Effector memory CD4-positive, alpha-beta T cell (primary cell): ENCODE data around the gene ERH.

ENCODE experiments used
- DNase-seq, 3 donors: peaks; one replicate each; pipeline ENCODE4 v3.0.0-alpha.2; 2020
- H3K27ac ChIP-seq: 2 replicates; pipeline ENCODE4 v1.7.0; 2013; ENCODE audit warnings: mild to moderate bottlenecking, low read length, moderate library complexity; ENCODE audit not compliant: insufficient read depth, poor library complexity, severe bottlenecking
- H3K27me3 ChIP-seq: replicated peaks from 2 replicates; pipeline ENCODE4 v1.7.0; 2013; ENCODE audit warnings: mild to moderate bottlenecking, low read length; ENCODE audit not compliant: insufficient read depth, control insufficient read depth, poor library complexity, severe bottlenecking
- H3K36me3 ChIP-seq: 2 replicates; pipeline ENCODE4 v1.7.0; 2013; ENCODE audit warnings: mild to moderate bottlenecking, low read length, moderate library complexity; ENCODE audit not compliant: control insufficient read depth, insufficient read depth
- H3K4me1 ChIP-seq: 2 replicates; pipeline ENCODE4 v1.7.0; 2013; ENCODE audit warnings: low read length, mild to moderate bottlenecking; ENCODE audit not compliant: control insufficient read depth, insufficient read depth, poor library complexity, severe bottlenecking
- H3K4me3 ChIP-seq: 2 replicates; pipeline ENCODE4 v1.7.0; 2013; ENCODE audit warnings: low read length, low read depth, mild to moderate bottlenecking; ENCODE audit not compliant: insufficient read depth, poor library complexity, severe bottlenecking
- H3K9me3 ChIP-seq: 2 replicates; pipeline ENCODE4 v1.7.0; 2013; ENCODE audit warnings: mild to moderate bottlenecking, low read length, moderate library complexity; ENCODE audit not compliant: control insufficient read depth
- total RNA-seq, 3 donors: gene quantifications; one replicate each; lab custom pipeline; 2026; lab: John Stamatoyannopoulos, UW

The ERH gene
- total RNA-seq = 22.0 to 36.5 (median 23.2) reads per million in 3 donors

DNA sequence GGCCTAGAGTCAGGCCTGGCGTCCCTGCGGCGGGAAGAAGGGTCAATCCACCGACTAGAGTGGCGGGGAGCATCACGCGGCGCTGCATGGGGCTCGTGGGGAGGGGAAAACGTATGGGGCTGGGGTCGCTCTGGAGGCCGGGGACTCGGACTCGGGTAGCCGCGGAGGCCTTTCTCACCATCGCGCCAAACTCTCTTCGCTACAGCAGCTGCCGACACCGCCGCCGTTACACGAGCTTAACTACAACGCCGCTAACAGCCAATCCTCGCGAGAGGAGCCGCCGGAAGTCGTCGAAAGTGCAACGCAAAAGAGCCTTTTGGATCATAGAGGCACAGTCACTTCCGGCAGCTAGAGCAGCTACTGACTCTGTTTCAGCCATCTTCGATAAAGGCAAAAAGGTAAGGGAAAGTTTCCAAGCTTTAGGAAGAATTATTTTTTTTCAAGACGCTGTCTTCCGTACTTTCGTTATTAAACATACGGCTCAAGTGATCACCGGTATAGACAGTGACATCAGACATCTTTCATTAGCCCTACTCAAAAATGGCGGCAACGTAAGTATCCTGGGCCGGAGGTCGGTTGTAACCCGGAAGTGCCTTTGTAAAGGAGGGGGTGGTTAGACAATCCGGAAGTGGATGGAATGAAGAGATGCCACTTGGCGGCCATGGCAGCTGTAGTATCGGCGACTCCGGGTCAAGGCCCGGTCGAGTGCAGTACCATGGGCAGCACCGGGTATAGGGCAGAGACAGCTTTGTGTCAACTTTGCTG is at the start of gene ERH, which contains the start of gene SLC39A9:
Gene ERH (minus strand): TSS at position 247 of the 765 bp plus-strand sequence. CDS start 66 bp downstream, at position 181.
Gene SLC39A9 (plus strand): TSS at position 640 of the 765 bp plus-strand sequence. CDS start 678 bp downstream, outside the sequence.
- Histone ChIP-seq H3K4me1 (peaks cover 19% of the 10 kb centered on the region), H3K27ac (peak within 1 kb of the TSS; percentile 86), H3K27me3 (no peaks in the 10 kb centered on the region), H3K36me3 (peaks cover 20% of the 10 kb centered on the region), H3K4me3 (peak within 1 kb of the TSS; percentile 75), H3K9me3 (no peaks in the 10 kb centered on the region)
- peak; percentile 88 to 94 (median 90) for DNase-seq

DNA sequence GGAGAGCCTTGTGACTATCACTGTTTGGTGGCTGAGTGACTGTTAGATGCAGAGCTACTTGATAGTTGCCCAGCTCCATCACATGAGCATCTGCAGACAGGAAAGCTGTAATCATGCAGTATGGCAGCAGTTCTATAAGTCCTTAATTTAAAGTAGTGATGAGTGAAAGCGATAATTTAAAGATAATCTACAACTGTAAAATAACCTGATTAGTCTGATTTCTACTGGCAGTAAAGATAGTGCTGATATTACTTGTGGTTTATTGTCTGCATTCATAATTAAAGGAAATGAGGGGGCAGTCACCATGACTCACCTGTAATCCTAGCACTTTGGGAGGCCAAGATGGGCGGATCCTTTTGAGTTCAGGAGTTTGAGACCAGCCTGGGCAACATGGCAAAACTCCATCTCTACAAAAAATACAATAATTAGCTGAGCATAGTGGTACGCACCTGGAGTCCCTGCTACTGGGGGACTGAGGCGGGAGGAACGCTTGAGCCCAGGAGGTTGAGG is 45.3 kb upstream of the ERH start:
- H3K36me3 ChIP-seq = no peaks in the 10 kb centered on the region
- DNase-seq = no peak
- no peak overlapping the region for H3K4me3 ChIP-seq
- H3K4me1 ChIP-seq = no peaks in the 10 kb centered on the region
- no peaks in the 10 kb centered on the region for H3K27me3 ChIP-seq
- H3K27ac ChIP-seq = no peak overlapping the region
- H3K9me3 ChIP-seq = no peaks in the 10 kb centered on the region

DNA sequence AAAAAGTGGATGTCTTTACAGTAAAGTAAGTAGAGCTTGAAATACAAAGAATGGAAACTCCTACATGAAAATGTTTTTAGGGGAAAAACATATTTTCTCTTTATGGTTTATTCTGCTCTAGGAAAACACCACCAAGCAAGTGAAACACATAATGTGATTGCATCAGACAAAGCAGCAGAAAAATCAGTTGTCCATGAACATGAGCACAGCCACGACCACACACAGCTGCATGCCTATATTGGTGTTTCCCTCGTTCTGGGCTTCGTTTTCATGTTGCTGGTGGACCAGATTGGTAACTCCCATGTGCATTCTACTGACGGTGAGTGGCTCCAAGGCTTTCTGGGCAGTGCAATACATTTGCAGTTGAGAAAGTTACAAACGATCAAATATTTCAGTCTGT is 43.8 kb upstream of the ERH start:
- H3K36me3 ChIP-seq = no peaks in the 10 kb centered on the region
- no peak overlapping the region for H3K27ac ChIP-seq
- no peaks in the 10 kb centered on the region for H3K9me3 ChIP-seq
- no peaks in the 10 kb centered on the region for H3K27me3 ChIP-seq
- H3K4me3 ChIP-seq = no peak overlapping the region
- no peaks in the 10 kb centered on the region for H3K4me1 ChIP-seq
- no peak for DNase-seq

DNA sequence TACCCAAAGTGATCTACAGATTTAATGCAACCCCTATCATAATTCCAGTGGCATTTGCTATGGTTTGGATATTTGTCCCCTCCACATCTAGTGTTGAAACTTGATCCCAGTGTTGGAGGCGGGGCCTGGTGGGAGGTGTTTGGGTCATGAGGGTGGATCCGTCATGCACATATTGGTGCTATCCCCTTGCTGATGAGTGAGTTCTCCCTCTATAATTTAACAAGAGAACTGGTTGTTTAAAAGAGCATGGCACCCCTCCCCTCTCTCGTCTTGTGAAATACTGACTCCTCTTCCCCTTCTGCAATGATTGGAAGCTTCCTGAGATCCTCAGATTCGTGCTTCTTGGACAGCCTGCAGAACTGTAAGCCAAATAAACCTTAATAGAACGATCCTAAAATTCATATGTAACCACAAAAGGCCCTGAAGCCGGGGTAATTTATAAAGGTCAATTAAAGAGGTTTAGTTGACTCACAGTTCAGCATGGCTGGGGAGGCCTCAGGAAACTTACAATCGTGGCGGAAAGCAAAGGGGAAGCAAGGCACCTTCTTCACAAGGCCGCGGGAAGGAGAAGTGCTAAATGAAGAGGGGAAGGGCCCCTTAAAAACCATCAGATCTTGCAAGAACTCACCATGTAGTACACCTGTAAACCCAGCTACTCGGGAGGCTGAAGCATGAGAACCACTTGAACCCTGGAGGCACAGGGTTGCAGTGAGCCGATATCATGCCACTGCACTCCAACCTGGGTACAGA is 41.6 kb upstream of the ERH start:
- Histone ChIP-seq H3K4me3 (no peak overlapping the region), H3K36me3 (no peaks in the 10 kb centered on the region), H3K9me3 (no peaks in the 10 kb centered on the region), H3K27me3 (no peaks in the 10 kb centered on the region), H3K4me1 (no peaks in the 10 kb centered on the region), H3K27ac (no peak overlapping the region)
- no peak for DNase-seq

DNA sequence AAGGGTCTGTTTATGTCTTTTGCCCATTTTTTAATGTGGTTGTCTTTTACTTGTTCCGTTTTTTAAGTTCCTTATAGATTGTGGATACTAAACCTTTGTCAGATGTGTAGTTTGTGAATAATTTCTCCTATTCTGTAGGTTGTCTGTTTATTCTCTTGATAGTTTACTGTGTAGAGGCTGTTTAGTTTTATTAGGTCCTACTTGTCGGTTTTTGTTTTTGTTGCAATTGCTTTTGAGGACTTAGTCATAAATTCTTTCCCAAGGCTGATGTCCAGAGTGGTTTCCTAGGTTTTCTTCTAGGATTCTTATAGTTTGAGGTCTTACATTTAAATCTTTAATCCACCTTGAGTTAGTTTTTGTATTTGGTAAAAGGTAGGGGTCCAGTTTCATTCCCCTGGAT is 34.3 kb upstream of the ERH start:
- DNase-seq = no peak
- no peak overlapping the region for H3K27ac ChIP-seq
- peaks cover 4% of the 10 kb centered on the region for H3K36me3 ChIP-seq
- no peaks in the 10 kb centered on the region for H3K4me1 ChIP-seq
- no peaks in the 10 kb centered on the region for H3K27me3 ChIP-seq
- no peaks in the 10 kb centered on the region for H3K9me3 ChIP-seq
- no peak overlapping the region for H3K4me3 ChIP-seq

DNA sequence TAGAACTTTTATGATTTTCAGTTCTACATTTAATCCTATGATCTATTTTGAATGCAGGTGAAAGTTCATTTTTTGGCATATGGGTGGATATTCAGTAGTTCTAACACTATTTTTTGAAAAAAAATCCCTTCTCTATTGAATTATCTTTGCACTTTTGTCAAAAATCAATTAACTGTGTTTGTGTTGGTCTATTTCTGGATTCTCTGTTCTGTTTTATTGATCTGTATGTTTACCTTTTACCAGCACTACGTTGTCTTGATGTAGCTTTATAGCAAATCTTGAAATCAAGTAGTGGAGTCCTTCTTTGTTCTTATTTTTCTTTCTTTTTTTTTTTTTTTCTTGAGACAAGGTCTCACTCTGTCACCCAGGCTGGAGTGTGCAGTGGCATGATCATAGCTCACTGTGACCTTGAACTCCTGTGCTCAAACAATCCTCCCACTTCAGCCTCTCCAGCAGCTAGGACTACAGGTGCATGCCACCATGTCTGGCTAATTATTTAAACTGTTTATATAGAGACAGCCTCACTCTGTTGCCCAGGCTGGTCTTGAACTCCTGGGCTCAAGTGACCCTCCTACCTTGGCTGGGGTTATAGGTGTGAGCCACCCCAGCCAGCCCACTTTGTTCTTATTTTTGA is 32.3 kb upstream of the ERH start:
- no peaks in the 10 kb centered on the region for H3K4me1 ChIP-seq
- H3K4me3 ChIP-seq = no peak overlapping the region
- peaks cover 17% of the 10 kb centered on the region for H3K36me3 ChIP-seq
- no peaks in the 10 kb centered on the region for H3K27me3 ChIP-seq
- no peak overlapping the region for H3K27ac ChIP-seq
- no peak for DNase-seq
- no peaks in the 10 kb centered on the region for H3K9me3 ChIP-seq

DNA sequence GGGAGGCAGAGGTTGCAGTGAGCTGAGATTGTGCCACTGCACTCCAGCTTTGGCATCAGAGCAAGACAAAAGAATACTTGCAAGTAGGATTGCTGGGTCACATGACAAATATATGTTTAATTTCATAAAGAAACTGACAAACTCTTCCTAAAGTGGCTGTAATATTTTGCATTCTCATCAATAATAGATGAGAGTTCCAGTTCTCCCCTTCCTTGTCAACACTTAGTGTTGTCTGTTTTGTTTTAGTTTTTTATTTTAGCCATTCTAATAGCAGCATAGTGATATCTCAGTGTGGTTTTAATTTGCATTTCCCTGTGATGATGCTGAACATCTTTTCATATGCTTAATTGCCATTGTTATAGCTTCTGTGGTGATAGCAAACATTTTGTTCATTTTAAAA is 31.5 kb upstream of the ERH start:
- no peak for DNase-seq
- no peak overlapping the region for H3K4me3 ChIP-seq
- H3K36me3 ChIP-seq = peaks cover 25% of the 10 kb centered on the region
- H3K27me3 ChIP-seq = no peaks in the 10 kb centered on the region
- no peak overlapping the region for H3K27ac ChIP-seq
- H3K4me1 ChIP-seq = no peaks in the 10 kb centered on the region
- no peaks in the 10 kb centered on the region for H3K9me3 ChIP-seq

DNA sequence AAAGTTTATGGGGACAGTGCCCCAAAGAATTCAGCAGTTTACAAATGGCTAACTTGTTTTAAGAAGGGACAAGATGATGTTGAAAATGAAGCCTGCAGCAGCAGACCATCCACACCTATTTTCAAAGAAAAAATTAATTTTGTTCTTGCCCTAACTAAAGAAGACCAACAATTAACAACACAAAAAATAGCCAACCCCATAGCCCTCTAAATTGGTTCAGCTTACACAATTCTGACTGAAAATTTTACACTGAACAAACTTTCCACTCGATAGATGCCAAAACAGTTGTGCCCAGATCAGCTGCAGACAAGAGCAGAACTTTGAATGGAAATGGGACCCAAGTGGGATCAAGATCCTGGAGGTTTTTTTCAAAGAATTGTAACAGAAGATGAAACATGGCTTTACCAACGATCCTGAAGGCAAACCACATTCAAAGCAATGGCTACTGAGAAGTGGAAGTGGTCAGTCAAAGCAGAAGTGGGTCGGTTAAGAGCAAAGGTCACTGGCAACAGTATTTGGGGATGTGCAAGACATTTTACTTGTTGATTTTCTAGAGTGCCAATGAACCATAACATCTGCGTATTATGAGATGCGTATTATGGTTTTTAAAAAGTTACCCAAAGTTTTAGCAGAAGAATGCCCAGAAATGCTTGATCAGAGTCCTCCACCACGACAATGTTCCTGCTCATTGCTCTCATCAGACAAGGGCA is 30.3 kb upstream of the ERH start:
- Histone ChIP-seq H3K27me3 (no peaks in the 10 kb centered on the region), H3K9me3 (no peaks in the 10 kb centered on the region), H3K4me3 (no peak overlapping the region), H3K4me1 (no peaks in the 10 kb centered on the region), H3K36me3 (peaks cover 29% of the 10 kb centered on the region), H3K27ac (no peak overlapping the region)
- DNase-seq = no peak

DNA sequence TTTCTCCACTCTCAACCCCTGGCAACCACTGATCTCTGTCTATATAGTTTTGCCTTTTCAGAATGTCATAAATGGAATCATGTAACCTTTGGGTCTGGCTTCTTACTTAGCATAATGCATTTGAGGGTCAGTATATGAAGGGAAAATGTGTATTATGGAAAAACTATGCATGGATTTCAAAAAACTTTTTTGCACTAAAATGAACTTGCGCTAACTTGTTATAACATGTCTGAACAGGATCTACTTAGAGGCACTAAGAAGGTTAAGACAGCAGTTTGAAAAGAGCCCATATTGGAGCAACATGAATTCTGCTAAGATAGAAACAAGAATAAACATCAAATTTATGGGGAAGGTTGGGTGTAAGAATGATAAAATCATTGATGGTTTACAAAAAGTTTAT is 29.5 kb upstream of the ERH start:
- Histone ChIP-seq H3K27me3 (no peaks in the 10 kb centered on the region), H3K9me3 (no peaks in the 10 kb centered on the region), H3K4me1 (no peaks in the 10 kb centered on the region), H3K36me3 (peaks cover 29% of the 10 kb centered on the region), H3K27ac (no peak overlapping the region), H3K4me3 (no peak overlapping the region)
- DNase-seq = no peak
